Thoracic aorta (tissue), 2 donors: Measurements from ENCODE around the gene DAAM2. TPM values are rescaled to one million over a fixed set of nuclear protein-coding genes. Genes with fewer than 3 reads are reported as not detected.

Source experiments
- ATAC-seq: fragments of 150-250 bp; one replicate; pipeline ENCODE4 v1.8.0; 2017; ENCODE audit warnings: low read depth; ENCODE audit not compliant: insufficient number of reproducible peaks, low FRiP score
- DNase-seq: peaks from one replicate; pipeline ENCODE4 v3.0.0-alpha.2; 2020; ENCODE audit warnings: low spot score
- H3K27ac ChIP-seq, 2 donors: fragments of 200-600 bp; sonication (generic); 1 replicate in 1 of 2; 2 replicates in 1 of 2; pipeline ENCODE4 v1.5.1; 2016; ENCODE audit warnings: mild to moderate bottlenecking in 2 of 2, moderate library complexity in 2 of 2
- H3K27me3 ChIP-seq: fragments of 200-600 bp; sonication (generic); replicated peaks from 2 replicates; pipeline ENCODE4 v1.6.0; 2016; ENCODE audit warnings: mild to moderate bottlenecking; ENCODE audit not compliant: insufficient read depth
- H3K36me3 ChIP-seq: fragments of 200-600 bp; sonication (generic); one replicate; pipeline ENCODE4 v1.5.1; 2016
- H3K4me1 ChIP-seq, 2 donors: fragments of 200-600 bp; sonication (generic); 1 replicate in 1 of 2; 2 replicates in 1 of 2; pipeline versions ENCODE4 v1.5.1 to v1.6.0; 2016; ENCODE audit warnings: low read depth in 2 of 2, mild to moderate bottlenecking in 1 of 2; ENCODE audit not compliant: control insufficient read depth in 1 of 2
- H3K4me3 ChIP-seq: fragments of 200-600 bp; sonication (generic); 2 replicates; pipeline ENCODE4 v1.5.1; 2016; ENCODE audit warnings: mild to moderate bottlenecking
- H3K9me3 ChIP-seq: fragments of 200-600 bp; sonication (generic); 2 replicates; pipeline ENCODE4 v1.5.1; 2016
- total RNA-seq, 2 donors: library from RNA; depleted of rRNA; stranded (reverse); fragments of >200 nt; gene quantifications; one replicate each; pipeline versions ENCODE4 v1.1.0 to v1.2.3, GENCODE V29; 2016
- TF ChIP-seq, protein P1 (sequence below): fragments of 200-600 bp; sonication (generic); IDR thresholded peaks from one replicate; pipeline ENCODE4 v1.5.1; 2019; ENCODE audit warnings: antibody characterized with exemption

DAAM2 gene
- total RNA-seq, 2 donors from 2014 or later: 61.5 to 71.5 TPM

DNA sequence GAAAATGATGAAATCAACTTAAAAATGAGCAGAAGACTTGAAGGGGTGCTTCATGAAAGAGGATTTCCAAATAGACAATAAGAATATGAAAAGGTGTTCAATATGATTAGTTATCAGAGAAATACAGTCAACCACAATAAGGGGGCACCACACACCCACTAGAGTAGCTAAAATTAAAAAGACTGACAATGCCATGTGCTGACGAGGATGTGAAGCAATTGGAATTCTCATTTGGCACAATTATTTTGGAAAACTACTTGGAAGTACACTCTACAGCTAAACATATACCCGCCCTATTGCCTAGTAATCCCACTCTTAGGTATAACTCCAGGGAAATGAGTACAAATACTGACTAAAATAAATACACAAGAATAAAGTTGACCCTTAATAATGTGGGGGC, 97.1 kb downstream of the DAAM2 start:
- Histone ChIP-seq H3K27ac (peak overlapping the region in 1 of 2 donors; percentile 96), H3K4me1 (peaks cover 22 to 74% of the 10 kb centered on the region in 2 donors), H3K36me3 (no peaks in the 10 kb centered on the region), H3K4me3 (no peak overlapping the region), H3K9me3 (no peaks in the 10 kb centered on the region), H3K27me3 (no peaks in the 10 kb centered on the region)
- ATAC-seq (no peak), DNase-seq (no peak)
- TF ChIP-seq, protein P1, sequence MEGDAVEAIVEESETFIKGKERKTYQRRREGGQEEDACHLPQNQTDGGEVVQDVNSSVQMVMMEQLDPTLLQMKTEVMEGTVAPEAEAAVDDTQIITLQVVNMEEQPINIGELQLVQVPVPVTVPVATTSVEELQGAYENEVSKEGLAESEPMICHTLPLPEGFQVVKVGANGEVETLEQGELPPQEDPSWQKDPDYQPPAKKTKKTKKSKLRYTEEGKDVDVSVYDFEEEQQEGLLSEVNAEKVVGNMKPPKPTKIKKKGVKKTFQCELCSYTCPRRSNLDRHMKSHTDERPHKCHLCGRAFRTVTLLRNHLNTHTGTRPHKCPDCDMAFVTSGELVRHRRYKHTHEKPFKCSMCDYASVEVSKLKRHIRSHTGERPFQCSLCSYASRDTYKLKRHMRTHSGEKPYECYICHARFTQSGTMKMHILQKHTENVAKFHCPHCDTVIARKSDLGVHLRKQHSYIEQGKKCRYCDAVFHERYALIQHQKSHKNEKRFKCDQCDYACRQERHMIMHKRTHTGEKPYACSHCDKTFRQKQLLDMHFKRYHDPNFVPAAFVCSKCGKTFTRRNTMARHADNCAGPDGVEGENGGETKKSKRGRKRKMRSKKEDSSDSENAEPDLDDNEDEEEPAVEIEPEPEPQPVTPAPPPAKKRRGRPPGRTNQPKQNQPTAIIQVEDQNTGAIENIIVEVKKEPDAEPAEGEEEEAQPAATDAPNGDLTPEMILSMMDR: no peak

- no peak for DNase-seq
- no peak for ATAC-seq
- Histone ChIP-seq H3K27ac (peak overlapping the region in 1 of 2 donors; percentile 42), H3K27me3 (no peaks in the 10 kb centered on the region), H3K36me3 (peaks cover 8% of the 10 kb centered on the region), H3K9me3 (no peaks in the 10 kb centered on the region), H3K4me1 (peaks cover 20 to 64% of the 10 kb centered on the region in 2 donors), H3K4me3 (no peak overlapping the region)
- TF ChIP-seq, protein P1: no peak
Measured at GRCh38 chr6:39891353-39891752, 99.2 kb downstream of the DAAM2 start.

DNA sequence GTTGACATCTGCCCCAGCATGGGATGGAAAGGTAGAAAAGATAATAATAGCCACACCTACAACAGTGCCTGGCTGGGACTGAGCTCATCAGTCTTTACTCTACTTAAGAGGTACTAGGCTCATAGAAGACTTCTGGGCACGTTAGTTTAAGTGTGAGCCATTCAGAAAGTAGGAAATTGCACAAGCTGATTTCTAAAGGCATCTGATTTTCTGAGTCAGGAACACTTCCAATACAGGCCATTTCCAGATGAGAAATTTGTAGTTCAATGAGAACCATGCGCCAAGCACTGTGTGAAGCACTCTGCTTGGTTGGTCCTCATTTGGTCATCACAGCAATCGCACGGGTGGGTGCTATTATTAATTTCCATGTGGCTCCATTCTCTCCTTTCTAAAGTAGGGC, 99.8 kb downstream of the DAAM2 start:
- peak overlapping the region; percentile 2 to 9 for H3K27ac ChIP-seq
- no peak for DNase-seq
- TF ChIP-seq, protein P1: no peak

GRCh38 chr6:39892490-39893129, 100.4 kb downstream of the DAAM2 start:
- DNase-seq (peak; percentile 18), ATAC-seq (peak; percentile 53)
- Histone ChIP-seq H3K27ac (peak overlapping the region; percentile 2 to 6), H3K36me3 (peaks cover 20% of the 10 kb centered on the region), H3K4me3 (no peak overlapping the region), H3K4me1 (peaks cover 8 to 51% of the 10 kb centered on the region in 2 donors), H3K9me3 (no peaks in the 10 kb centered on the region), H3K27me3 (no peaks in the 10 kb centered on the region)
- TF ChIP-seq, protein P1: peak; percentile 78

More for the DNA sequence above, 99.8 kb downstream of the DAAM2 start:
- no peak for ATAC-seq
- Histone ChIP-seq H3K4me1 (peaks cover 14 to 57% of the 10 kb centered on the region in 2 donors), H3K36me3 (peaks cover 14% of the 10 kb centered on the region), H3K4me3 (no peak overlapping the region), H3K9me3 (no peaks in the 10 kb centered on the region), H3K27me3 (no peaks in the 10 kb centered on the region)

DNA sequence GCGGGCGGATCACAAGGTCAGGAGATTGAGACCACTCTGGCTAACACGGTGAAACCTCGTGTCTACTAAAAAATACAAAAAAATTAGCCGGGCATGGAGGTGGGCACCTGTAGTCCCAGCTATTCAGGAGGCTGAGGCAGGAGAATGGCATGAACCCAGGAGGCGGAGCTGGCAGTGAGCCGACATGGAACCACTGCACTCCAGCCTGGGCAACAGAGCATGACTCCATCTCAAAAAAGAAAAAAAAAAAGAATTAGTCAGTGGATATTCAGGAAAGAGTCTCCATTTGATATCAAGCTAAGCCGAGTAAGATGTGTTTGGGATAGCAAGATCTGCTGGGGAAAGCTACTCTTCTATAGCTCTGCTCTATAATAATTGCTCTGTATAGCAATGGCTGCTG, 101.1 kb downstream of the DAAM2 start:
- H3K36me3 ChIP-seq: peaks cover 26% of the 10 kb centered on the region
- no peak overlapping the region for H3K4me3 ChIP-seq
- H3K9me3 ChIP-seq: no peaks in the 10 kb centered on the region
- TF ChIP-seq, protein P1: no peak
- ATAC-seq (no peak), DNase-seq (no peak)
- H3K27ac ChIP-seq: peak overlapping the region in 1 of 2 donors; percentile 6
- no peaks in the 10 kb centered on the region for H3K27me3 ChIP-seq
- H3K4me1 ChIP-seq: peaks cover 3 to 44% of the 10 kb centered on the region in 2 donors
